Measurements from ENCODE around the gene PRR14L.
A peak's percentile ranks its signal among the peaks of the same experiment; 100 is the strongest.
"Not testable (repeated sequence)": the region's sequence is repeated elsewhere in the genome, so short reads cannot be mapped to it uniquely, and the experiment has no call there.

Gene PRR14L

GRCh38 chr22:31764785-31765184, 14.9 kb upstream of the PRR14L start:
- DNase-seq (ENCODE audit: low read depth): no peak
- H3K4me3 ChIP-seq (ENCODE audit: low read depth, low read length): no peak overlapping the region
- TF ChIP-seq, protein P1, sequence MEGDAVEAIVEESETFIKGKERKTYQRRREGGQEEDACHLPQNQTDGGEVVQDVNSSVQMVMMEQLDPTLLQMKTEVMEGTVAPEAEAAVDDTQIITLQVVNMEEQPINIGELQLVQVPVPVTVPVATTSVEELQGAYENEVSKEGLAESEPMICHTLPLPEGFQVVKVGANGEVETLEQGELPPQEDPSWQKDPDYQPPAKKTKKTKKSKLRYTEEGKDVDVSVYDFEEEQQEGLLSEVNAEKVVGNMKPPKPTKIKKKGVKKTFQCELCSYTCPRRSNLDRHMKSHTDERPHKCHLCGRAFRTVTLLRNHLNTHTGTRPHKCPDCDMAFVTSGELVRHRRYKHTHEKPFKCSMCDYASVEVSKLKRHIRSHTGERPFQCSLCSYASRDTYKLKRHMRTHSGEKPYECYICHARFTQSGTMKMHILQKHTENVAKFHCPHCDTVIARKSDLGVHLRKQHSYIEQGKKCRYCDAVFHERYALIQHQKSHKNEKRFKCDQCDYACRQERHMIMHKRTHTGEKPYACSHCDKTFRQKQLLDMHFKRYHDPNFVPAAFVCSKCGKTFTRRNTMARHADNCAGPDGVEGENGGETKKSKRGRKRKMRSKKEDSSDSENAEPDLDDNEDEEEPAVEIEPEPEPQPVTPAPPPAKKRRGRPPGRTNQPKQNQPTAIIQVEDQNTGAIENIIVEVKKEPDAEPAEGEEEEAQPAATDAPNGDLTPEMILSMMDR (IDR thresholded peaks at IDR 0.05; ENCODE audit: insufficient read depth, low read depth, low read length, missing control alignments): no peak

GRCh38 chr22:31758860-31759259, 8.9 kb upstream of the PRR14L start:
- not testable (repeated sequence) for DNase-seq (ENCODE audit: low read depth); H3K4me3 ChIP-seq (ENCODE audit: low read depth, low read length)

DNA sequence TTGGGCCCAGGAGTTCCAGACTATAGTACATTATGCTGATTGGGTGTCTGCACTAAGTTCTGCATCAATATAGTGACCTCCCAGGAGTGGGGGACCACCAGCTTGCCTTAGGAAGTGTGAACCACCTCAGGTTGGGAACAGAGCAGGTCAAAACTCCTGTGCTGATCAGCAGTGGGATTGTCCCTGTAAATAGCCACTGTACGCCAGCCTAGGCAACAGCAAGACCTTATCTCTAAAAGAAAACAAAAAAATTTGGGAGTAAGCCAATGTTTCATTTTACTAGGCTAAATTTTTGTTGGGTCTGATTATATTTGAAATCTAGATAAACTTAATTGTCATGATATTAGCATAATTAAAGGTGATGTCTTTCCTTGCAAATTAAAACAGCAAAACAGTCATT, 7.3 kb upstream of the PRR14L start:
- TF ChIP-seq, protein P1 (IDR thresholded peaks at IDR 0.05; ENCODE audit: insufficient read depth, low read depth, low read length, missing control alignments): no peak
- no peak for DNase-seq (ENCODE audit: low read depth)
- H3K4me3 ChIP-seq (ENCODE audit: low read depth, low read length): no peak overlapping the region

DNA sequence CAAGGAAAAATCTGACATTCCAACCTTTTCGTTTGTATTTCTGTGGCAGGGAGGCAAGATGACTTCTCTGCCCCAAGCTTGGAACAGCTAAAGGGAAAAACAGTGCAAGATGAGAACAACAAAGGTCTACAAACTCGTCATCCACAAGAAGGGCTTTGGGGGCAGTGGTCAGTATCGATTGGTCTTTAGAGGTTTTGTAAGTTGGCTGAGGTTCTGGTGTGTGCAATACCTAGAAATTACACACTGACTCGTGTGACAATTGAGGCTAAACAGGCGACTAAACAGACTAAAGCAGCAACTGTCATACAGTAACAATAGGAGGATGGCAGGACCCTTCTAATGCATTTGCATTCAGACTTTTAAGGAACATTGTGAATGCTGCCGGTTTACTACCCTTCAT, 4.9 kb upstream of the PRR14L start:
- DNase-seq (ENCODE audit: low read depth): peak; percentile 31
- peak overlapping the region; percentile 94 for H3K4me3 ChIP-seq (ENCODE audit: low read depth, low read length)
- TF ChIP-seq, protein P1 (IDR thresholded peaks at IDR 0.05; ENCODE audit: insufficient read depth, low read depth, low read length, missing control alignments): no peak

DNA sequence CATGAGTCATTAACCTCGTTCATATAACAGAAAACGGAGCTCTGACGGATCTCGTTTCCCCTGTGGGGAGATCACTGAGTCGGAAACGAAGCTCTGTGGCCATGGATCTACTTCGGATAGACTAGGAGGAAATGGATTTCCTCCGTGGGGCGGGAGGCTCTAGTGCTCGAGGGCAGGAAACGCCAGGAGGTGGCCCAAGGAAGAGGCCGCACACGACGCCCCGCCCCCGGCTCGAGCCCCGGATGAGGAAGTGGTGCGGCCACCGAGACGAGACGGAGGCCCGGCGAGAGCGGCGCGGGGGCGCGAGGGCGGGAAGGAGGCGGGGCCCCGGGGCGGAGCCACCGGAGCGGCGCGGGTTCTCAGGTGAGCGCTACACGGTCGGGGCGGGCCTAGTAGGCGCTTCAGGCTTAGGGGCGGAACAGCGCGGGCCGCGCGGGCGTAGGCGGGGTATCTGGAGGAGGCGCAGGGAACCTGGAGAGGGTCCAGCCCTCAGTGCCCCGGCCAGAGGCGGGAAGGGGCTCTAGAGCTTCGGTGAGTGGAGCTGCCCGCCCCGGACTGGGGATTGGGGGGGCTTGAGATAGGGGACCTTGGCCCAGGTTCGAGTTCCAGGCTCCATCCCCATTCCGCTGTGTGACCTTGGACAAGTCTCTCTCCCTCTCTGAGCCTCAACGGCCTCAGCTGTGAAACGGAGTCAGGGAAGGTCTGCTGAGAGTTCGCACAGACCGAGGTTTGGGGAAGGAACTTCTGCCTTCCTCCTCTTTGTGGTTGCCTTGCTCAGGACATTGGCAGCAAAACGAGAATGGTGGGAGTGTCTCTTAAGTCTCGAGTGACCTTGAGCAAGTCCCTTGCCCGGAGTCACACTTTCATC, 3.9 kb upstream of the PRR14L start, which contains the start of gene DEPDC5:
TSS of gene DEPDC5 (plus strand) at position 386 of the 868 bp plus-strand sequence. CDS start 903 bp downstream, outside the sequence.
- DNase-seq (ENCODE audit: low read depth): peak; percentile 98
- peak within 1 kb of the TSS; percentile 94 for H3K4me3 ChIP-seq (ENCODE audit: low read depth, low read length)
- TF ChIP-seq, protein P1 (IDR thresholded peaks at IDR 0.05; ENCODE audit: insufficient read depth, low read depth, low read length, missing control alignments): no peak

GRCh38 chr22:31753005-31753633, 3.2 kb upstream of the PRR14L start:
- H3K4me3 ChIP-seq (ENCODE audit: low read depth, low read length): peak overlapping the region; percentile 60
- TF ChIP-seq, protein P1 (IDR thresholded peaks at IDR 0.05; ENCODE audit: insufficient read depth, low read depth, low read length, missing control alignments): no peak
- DNase-seq (ENCODE audit: low read depth): peak; percentile 58

GRCh38 chr22:31752096-31752847, 2.3 kb upstream of the PRR14L start:
- TF ChIP-seq, protein P1 (IDR thresholded peaks at IDR 0.05; ENCODE audit: insufficient read depth, low read depth, low read length, missing control alignments): no peak
- H3K4me3 ChIP-seq (ENCODE audit: low read depth, low read length): no peak overlapping the region
- no peak for DNase-seq (ENCODE audit: low read depth)
